ENCODE measurements around the gene KIR3DL1. TPM values are rescaled to one million over a fixed set of nuclear protein-coding genes. Genes with fewer than 3 reads are reported as not detected.
"Not testable (repeated sequence)": the region's sequence is repeated elsewhere in the genome, so short reads cannot be mapped to it uniquely, and the experiment has no call there.

The KIR3DL1 gene
- total RNA-seq, 6 experiments from 2014 or later, result 0.12 TPM; not detected in 5

DNA sequence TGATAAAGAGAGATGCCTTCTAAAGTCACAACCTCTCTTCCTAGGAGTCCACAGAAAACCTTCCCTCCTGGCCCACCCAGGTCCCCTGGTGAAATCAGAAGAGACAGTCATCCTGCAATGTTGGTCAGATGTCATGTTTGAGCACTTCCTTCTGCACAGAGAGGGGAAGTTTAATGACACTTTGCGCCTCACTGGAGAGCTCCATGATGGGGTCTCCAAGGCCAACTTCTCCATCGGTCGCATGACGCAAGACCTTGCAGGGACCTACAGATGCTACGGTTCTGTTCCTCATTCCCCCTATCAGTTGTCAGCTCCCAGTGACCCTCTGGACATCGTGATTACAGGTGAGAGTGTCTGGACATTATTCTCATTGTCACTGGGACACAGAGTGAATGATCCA, 28.1 kb upstream of the KIR3DL1 start:
- H3K27ac ChIP-seq; H3K4me1 ChIP-seq; H3K36me3 ChIP-seq; intact Hi-C loops (cut with DNase I); ATAC-seq; DNase-seq; H3K9me3 ChIP-seq; H3K4me3 ChIP-seq; H3K27me3 ChIP-seq: not testable (repeated sequence)
- 53% methylated on average over 4 of the region's 6 CpGs for WGBS (ENCODE audit: insufficient coverage, low coverage, low lambda C conversion rate, missing lambda C conversion rate)

DNA sequence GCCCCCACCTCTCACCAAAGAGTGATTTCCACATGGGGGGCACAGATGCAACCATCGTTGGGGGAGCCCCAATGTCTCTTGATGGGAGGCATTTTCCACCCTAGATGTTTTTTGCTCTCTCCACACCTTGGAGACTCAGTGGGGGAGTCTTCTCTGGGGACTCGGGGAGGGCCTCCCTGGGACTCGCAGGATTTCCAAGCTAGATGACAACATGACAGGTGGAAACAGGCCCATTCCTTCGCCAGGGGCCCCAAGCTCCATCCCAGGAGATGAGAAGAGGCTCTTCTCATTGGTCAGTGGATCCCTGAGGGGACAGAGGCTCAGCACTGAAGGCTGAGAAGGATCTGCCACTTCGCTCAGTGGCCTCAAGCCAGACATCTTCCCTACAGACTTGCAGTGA, 25.6 kb upstream of the KIR3DL1 start:
- DNase-seq (no peak), ATAC-seq (no peak)
- H3K27ac ChIP-seq, result no peak overlapping the region
- H3K4me3 ChIP-seq, result no peak overlapping the region
- H3K36me3 ChIP-seq, result no peaks in the 10 kb centered on the region
- no peaks in the 10 kb centered on the region for H3K4me1 ChIP-seq
- no peaks in the 10 kb centered on the region for H3K9me3 ChIP-seq
- intact Hi-C loops (cut with DNase I), result no loop called here
- WGBS (ENCODE audit: insufficient coverage, low coverage, low lambda C conversion rate, missing lambda C conversion rate), result no CpG with 5 or more reads among the region's 5 CpGs
- H3K27me3 ChIP-seq, result no peaks in the 10 kb centered on the region
- TF ChIP-seq, protein P1, sequence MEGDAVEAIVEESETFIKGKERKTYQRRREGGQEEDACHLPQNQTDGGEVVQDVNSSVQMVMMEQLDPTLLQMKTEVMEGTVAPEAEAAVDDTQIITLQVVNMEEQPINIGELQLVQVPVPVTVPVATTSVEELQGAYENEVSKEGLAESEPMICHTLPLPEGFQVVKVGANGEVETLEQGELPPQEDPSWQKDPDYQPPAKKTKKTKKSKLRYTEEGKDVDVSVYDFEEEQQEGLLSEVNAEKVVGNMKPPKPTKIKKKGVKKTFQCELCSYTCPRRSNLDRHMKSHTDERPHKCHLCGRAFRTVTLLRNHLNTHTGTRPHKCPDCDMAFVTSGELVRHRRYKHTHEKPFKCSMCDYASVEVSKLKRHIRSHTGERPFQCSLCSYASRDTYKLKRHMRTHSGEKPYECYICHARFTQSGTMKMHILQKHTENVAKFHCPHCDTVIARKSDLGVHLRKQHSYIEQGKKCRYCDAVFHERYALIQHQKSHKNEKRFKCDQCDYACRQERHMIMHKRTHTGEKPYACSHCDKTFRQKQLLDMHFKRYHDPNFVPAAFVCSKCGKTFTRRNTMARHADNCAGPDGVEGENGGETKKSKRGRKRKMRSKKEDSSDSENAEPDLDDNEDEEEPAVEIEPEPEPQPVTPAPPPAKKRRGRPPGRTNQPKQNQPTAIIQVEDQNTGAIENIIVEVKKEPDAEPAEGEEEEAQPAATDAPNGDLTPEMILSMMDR (IDR thresholded peaks at IDR 0.05), result no peak
- TF ChIP-seq POLR2A (IDR thresholded peaks at IDR 0.05), result no peak

DNA sequence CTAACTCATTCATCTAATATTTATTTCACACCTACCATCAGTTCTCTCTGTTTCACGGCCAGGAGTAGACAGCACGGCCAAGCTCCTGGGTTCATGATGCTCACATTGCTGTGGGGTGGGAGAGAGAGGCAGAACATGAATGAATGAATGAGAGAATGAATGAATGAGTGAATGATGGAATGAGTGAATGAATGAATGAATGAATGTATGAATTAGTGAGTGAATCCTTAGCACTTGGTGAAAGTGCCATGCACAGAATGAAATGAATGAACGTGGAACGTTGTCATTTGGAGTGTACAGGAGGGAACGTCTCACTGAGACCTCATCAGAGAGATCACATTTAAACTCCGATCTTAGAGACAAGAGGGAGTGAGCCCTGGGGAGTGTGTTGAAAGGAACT, 24.8 kb upstream of the KIR3DL1 start:
- no peak overlapping the region for H3K27ac ChIP-seq
- no peak overlapping the region for H3K4me3 ChIP-seq
- no peak for TF ChIP-seq POLR2A (IDR thresholded peaks at IDR 0.05)
- TF ChIP-seq, protein P1 (IDR thresholded peaks at IDR 0.05), result no peak
- H3K27me3 ChIP-seq, result no peaks in the 10 kb centered on the region
- intact Hi-C loops (cut with DNase I), result no loop called here
- no peaks in the 10 kb centered on the region for H3K4me1 ChIP-seq
- ATAC-seq (no peak), DNase-seq (no peak)
- no peaks in the 10 kb centered on the region for H3K36me3 ChIP-seq
- H3K9me3 ChIP-seq, result no peaks in the 10 kb centered on the region
- WGBS (ENCODE audit: insufficient coverage, low coverage, low lambda C conversion rate, missing lambda C conversion rate), result 65% methylated on average over 6 of the region's 6 CpGs

DNA sequence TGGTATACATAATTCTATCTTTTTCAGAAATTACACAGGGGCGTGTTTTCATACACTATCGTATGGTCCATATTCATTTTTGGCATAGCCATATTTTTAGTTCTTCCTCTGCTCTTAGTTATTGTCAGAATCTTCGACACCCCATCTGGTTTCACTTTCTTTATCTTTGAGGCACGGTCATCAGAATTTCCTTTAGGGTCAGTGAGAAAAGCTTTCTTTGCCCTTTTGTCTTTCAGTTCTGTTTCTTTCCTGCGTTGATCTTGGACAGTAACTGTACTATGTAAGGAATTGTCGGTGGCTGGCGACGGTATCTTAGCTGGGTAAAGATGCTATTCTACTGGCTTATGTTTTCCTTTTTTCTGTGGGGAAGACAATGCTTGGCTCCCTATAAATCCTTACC, 23.5 kb upstream of the KIR3DL1 start:
- whole genome bisulfite sequencing (ENCODE audit: insufficient coverage, low coverage, low lambda C conversion rate, missing lambda C conversion rate), result 28% methylated on average over 8 of the region's 8 CpGs
- peak; percentile 57 to 74 (median 70) for ATAC-seq

DNA sequence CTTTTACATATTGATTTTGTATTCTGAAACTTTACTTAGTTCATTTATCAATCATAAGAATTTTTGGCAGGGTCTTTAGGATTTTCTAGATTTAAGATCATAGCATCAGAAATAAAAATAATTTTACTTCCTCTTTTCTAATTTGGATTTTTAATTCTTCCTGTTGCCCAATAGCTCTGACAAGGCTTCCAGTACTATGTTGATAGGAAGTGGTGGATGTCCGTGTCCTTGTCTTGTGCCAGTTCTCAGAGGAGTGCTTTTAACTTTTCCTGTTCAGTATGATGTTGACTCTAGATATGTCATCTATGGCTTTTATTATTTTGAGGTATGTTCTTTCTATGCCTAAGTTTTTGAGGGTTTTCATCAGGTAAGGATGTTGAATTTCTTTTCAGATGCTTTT, 20.5 kb upstream of the KIR3DL1 start:
- no peak for DNase-seq
- no peak overlapping the region for H3K27ac ChIP-seq
- intact Hi-C loops (cut with DNase I), result no loop called here
- WGBS (ENCODE audit: insufficient coverage, low coverage, low lambda C conversion rate, missing lambda C conversion rate), result 0% methylated on average over 1 of the region's 1 CpG
- H3K4me3 ChIP-seq, result no peak overlapping the region
- no peaks in the 10 kb centered on the region for H3K9me3 ChIP-seq
- no peaks in the 10 kb centered on the region for H3K27me3 ChIP-seq
- peak; percentile 35 to 47 (median 39) for ATAC-seq
- H3K36me3 ChIP-seq, result no peaks in the 10 kb centered on the region
- H3K4me1 ChIP-seq, result no peaks in the 10 kb centered on the region
- no peak for TF ChIP-seq POLR2A (IDR thresholded peaks at IDR 0.05)
- TF ChIP-seq, protein P1 (IDR thresholded peaks at IDR 0.05), result no peak

More for the DNA sequence above, 23.5 kb upstream of the KIR3DL1 start:
- H3K9me3 ChIP-seq, result no peaks in the 10 kb centered on the region
- no peaks in the 10 kb centered on the region for H3K4me1 ChIP-seq
- TF ChIP-seq, protein P1 (IDR thresholded peaks at IDR 0.05), result no peak
- TF ChIP-seq POLR2A (IDR thresholded peaks at IDR 0.05), result no peak
- H3K27me3 ChIP-seq, result no peaks in the 10 kb centered on the region
- peak overlapping the region in 1 of 3 donors; percentile 21 for H3K4me3 ChIP-seq
- H3K36me3 ChIP-seq, result no peaks in the 10 kb centered on the region
- intact Hi-C loops (cut with DNase I), result no loop called here
- no peak for DNase-seq
- H3K27ac ChIP-seq, result peak overlapping the region in 2 of 3 donors; percentile 9 to 21

All from right lobe of liver (tissue), 6 donors.